Stimulated activated CD4-positive, alpha-beta T cell treated with anti-CD3 and anti-CD28 coated beads, Interleukin-1b, Interleukin-23, amount 100 ng/mL, for 4 hours (primary cell): ENCODE measurements around the gene CDKL5.

Experiments
- DNase-seq, 2 donors: peaks; one replicate each; pipeline ENCODE4 v3.0.0-alpha.2; 2020; ENCODE audit warnings: low read depth in 2 of 2

The CDKL5 gene

DNA sequence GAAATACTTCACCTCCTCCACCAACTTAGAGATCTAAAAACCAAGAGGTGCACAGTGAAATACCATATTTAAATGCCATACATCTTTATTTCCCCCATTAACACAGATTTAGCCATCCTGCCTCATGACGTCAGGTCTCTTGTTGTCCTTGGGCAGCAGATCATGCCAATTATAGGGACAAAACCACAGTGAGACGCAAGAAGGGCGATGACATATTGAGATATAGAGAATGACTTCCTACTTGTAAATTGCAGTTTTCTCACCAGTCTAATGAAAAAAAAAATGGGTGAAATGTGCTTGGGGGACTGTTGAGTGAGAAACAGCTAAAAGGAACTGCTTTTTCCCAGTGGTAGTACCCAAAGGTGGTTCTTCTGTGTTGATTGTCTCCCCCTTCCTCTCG is 222.2 kb downstream of the CDKL5 start:
- DNase-seq: no peak

DNA sequence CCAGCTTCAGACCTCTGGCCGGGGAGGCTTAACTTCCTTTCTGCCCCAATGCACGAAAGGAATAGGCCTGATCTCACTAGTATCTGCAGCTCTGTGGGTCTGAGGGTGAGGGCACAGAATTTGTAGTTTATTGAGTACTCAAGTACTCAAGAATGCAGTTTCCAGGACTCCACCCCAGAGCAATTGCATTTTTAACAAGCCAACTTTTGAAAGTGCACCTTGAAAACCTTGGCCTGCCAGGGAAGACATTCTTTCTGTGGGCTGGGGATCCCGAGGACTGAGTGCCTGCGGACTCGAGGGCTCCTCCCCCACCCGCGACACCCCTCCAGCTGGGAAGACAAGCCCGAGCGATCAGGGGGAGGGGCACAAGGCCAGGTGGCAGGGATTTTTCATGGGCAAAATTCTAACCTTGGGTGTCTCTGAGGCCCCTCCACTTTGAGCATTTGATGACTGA is 224.1 kb downstream of the CDKL5 start:
- no peak for DNase-seq

DNA sequence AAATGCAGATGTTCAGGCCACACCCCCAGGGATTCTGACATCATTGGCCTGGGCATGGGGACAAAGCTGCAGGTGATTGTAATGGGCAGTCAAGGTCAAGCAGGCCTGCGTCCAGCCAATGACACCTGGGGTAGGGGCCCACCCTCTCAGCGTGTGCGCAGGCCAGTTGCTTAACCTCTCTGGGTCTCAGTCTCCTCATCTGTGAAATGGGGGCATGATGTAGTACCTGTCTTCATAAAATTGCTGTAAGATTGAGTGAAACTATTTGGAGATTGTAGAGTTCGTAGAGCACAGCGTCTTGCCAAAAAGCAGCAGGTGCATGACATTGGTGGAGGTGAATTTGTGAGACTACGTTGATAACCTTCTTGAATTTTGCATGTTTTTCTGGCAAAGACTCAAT is 225.3 kb downstream of the CDKL5 start:
- DNase-seq: no peak

DNA sequence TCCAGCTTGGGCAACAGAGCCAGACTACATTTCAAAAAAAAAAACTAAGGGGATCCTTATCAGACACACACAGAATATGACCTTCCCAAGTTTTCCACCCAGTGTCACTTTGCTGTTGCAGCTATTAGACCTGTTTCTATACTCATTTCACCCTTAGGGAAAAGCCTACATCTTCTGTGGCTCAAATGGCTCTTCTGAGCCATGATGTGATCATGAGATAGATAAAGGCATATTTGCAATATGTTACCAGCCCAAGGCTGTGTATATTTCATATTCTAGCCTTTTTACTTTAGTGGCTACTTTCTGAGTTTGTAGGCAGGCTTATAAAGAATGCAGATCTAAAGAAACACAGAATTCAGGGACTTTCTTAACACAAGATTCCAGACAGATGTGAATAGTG is 227.2 kb downstream of the CDKL5 start:
- no peak for DNase-seq

DNA sequence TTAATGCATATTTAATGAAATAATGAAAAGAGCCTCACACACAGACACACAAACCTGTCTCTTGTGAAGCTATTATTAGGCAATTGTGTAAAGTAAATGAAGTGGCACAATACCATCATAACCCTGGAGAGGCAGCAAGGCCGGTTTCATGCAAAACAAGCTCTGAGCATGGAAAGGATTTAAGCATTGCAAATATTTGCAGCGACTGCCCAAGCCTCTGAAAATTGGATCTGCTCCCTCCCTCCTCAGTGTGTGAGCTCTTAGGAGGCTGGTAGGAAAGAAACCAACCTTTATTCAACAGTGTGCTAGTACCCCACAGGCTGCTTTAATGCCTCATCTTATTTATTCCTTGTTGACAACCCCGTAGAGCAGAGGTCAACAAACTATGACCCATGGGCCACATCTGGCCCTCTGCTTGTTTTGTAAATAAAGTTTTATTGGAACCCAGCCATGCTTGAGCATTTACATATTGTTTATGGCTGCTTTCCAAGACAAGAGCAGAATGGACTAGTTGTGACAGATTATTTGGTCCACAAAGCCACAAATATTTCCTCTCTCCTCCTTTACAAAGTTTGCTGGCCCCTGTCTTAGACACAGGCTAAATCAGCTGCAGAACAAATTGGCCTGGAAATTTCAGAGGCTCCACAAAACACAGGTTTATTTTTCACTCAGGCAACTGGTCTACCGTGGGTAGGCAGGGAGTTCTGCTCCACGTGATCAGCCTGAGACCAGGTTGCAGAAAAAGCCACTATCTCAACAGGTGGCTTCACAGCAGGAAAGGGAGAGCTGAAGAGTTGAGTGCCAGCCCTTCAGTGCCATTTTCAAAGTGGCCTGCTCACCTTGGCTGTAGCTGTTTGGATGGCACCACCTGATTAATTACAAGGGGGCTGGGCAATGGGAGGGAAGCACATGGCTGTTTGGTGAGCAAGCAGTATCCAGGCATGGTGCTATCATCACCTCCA is 229.7 kb downstream of the CDKL5 start:
- no peak for DNase-seq

DNA sequence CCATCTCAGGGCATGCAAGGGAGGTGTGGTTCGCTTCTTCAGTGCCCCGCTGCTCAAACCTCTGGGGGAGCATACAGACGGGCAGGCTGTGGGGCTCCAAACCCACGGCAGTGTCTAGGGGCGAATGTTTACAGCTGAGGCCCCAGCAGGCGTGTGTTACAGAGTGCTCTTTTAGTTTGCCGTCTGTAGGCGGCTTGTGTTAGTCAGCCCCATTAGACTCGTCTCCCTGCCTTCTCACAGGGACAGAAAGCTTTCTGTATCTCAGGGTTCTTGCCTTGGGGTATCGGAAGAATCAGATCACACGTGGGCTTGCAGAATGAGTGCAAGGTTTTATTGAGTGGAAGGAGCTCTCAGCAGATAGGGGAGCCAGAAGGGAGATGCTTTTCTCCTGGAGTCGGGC is 235.9 kb downstream of the CDKL5 start:
- DNase-seq: no peak

DNA sequence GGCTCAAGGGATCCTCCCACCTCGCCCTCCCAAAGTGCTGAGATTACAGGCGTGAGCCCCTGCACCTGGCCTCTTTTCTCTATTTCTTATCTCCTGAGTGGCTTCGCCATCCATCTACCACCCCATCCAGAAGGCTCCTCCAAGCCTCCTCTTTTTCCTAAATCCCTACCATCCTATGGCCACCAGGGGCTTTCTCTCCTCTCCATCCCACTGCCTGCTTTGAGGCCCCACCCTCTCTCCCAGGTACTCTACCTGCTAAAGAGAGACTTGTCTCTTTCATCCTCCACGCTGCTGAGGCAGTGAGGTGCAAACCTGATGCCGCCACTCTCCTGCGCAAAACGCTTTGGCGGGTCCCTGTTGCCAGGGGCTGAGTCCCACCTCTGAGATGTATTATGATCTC is 239.5 kb downstream of the CDKL5 start:
- no peak for DNase-seq

DNA sequence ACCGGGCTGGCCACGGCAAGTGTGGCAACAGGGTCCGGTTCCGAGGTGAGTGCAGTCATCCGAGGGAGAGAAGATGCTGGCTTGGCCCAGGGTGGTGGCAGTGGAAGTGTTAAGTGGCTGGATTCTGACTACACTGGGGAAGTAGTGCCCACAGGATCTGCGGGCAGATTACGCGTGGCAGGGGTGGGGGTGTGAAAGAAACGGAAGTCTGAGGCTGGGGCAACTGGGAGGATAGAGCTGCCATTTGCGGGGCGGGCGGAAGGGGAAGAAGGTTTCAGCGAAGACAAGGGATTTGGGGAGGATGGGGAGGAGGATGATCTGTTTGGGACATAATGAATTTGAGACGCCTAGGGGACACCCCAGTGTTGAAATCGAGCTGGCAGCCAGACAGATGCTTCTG is 241.2 kb downstream of the CDKL5 start:
- no peak for DNase-seq

DNA sequence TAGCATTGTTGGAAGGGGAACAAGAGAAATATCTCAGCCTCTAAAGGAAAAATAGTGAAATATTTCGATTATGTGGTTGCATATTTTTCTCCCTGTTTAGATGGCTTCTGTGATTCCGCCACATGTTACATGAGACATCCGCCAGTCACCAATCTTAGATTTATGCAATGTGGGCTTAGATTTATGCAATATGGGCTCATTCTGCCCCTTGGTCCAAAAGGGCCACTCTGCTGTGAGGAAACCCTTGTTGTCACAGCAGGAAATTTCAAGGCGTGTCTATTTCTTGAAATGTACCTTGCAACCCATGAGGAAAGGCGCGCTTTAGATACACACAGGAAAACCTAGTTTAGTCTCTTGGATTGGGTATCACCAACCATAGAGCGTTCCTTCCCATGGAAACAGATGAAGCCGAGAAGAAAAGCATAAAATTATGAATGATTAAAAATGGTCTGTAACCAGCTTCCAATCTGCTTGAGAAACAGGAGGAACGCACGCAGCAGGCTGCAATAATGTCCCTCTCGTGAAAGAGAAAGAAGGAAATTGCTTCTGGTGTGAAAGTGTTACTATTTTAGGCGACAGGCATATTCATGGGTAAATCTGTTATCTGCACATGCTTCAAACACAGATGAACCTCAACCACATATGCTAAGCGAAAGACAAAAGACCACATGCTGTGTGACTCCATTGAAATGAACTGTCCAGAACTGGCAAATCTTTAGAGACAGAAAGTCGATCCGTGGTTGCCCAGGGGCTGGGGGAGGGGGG is 242.8 kb downstream of the CDKL5 start:
- DNase-seq: no peak

DNA sequence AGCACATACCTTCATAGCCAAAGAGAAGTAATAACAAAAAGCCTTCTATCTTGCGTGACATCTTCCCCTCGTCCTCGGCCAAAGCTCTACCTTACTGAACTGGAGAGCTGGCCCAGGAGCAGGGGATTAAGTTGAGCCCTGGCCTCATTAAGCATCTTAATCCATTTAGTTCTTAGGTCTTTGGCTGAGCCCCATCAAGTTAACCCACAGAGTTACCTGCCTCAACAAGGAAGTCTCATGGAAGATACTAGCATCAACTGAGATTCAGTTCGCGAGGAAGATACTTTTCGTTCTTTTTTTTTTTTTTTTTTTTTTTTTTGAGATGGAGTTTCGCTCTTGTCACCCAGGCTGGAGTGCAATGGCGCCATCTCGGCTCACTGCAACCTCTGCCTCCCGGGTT is 246.6 kb downstream of the CDKL5 start, which contains the start of gene RS1:
Gene RS1 (minus strand): TSS at position 101 of the 400 bp plus-strand sequence. CDS start 40 bp downstream, at position 61.
- DNase-seq: no peak

DNA sequence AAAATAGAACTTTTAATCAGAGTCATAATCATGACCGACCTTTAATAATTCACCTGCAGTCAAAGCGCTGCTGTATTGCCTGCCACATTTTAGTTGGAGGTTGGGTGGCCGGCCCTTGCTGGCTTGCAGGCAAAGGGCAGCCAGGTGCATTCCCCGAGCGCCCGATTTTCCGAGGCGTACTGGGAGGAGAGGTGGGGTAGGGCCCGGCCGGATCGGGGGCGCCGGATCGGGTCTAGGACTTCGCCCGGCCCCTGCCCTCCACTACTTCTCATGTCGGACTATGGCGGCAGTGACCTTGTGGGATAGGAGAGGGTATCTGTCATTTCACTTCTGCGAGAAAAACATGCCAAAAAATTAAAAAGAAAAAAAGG is 249.0 kb downstream of the CDKL5 start:
- DNase-seq: peak in 1 of 2 donors; percentile 5

DNA sequence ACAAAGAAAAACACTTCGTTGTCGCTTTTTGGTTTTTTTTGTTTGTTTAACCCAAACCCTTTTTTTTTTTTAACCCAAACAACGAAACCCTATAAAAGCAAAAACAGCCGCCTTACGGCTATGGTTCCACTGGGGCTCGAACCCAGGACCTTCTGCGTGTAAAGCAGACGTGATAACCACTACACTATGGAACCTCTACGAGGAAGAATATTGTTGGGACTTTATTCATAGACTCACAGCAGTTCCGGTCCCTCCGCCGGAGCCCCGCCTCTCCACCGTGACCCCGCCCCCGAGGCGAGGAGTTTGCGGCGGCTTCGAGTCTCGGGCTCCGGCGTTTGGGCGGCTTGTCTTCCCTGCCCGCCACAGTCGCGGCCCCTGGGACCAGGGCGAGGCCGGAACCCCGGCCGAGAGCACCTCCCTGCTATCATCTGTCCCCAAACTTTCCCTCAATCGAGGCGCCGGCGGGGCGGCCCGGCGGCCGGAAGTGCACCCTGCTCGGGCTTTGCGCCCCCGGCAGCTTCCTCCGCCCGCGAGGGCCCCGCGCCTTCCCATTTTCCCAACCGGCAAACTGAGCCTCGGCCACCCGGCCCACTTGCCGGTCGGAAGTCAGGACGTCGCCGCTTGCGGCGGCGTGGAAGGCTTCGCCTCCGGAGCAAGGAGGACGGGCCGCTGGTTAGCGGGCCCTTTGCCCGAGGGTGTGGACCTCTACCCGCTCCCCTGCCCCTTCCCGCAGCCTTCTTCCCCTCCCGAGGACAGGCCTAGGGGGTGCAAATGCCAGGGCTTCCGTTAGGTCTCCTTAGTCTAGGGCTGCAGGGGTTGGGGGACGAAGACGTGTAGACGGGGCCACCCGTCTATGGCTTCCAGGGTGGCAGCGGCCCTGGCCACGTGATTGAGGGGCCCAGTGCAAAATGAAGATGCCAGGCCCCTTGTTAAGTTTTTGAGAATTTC is 249.7 kb downstream of the CDKL5 start:
- DNase-seq: peak; percentile 70 to 83

DNA sequence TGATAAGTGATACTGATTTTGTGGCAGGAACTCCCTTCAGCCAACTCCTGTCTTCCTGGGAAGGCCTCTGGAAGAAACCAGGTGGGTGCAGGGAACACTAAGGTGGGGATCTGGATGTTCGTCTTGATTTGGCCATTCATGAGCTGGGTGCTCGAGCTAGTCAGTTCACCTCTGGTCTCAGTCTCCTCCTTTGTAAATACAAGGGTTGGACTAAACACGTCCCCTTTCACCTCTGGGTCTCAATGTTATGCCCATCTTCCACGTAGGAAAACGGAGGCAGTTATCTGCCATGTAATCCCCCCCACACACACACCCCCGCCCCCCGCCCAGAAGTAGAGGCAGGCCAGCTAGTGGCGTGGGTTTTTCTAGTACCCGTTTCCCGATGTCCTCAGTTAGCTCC is 250.6 kb downstream of the CDKL5 start:
- DNase-seq: no peak

DNA sequence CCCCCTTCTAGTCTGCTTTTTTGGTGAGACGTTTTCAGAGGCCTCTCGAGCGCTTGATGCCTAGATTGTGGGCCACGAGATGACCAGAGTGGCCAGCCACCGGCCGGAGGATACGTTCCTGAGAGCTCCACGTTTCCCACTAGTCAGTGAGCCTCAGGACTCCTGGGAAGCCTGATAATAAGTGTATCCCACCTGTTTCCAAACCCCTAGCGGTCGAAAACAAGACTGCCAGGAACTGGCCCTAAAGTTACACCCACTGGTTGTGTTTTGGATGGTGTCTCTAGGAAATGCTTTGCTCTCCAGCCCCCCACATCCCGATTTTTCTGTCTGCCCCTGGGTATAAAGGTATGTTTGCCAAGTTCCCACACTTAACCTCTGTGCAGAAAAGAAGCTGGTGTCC is 251.1 kb downstream of the CDKL5 start:
- no peak for DNase-seq

DNA sequence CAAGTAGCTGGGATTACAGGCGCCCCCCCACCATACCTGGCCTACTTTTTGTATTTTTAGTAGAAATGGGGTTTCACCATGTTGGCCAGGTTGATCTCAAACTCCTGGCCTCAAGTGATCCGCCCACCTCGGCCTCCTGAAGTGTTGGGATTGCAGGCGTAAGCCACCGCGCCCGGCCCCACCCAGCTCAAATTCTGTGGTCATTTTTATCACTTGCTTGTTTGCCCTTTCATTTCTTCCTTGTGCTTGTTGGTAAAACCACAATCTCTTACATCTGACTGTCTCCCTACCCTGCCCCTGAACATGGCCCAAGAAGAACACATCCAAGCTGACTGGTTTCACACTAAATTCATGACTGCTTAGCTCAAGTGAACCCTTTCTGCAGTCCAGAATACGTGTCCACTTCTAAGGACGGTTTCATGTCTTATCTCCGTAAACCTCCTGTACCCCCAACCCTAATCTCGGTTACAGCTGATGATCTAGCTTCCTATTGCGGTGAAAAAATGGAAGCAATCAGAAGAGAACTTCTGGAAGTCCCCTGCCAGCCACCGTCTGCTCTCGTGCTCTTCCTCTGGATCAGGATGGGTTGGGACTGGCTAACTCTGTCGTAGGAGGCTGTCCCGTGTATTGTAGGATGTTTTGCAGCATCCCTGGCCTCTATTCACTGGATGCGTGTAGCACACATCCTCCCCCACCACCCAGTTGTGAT is 251.9 kb downstream of the CDKL5 start:
- DNase-seq: no peak

DNA sequence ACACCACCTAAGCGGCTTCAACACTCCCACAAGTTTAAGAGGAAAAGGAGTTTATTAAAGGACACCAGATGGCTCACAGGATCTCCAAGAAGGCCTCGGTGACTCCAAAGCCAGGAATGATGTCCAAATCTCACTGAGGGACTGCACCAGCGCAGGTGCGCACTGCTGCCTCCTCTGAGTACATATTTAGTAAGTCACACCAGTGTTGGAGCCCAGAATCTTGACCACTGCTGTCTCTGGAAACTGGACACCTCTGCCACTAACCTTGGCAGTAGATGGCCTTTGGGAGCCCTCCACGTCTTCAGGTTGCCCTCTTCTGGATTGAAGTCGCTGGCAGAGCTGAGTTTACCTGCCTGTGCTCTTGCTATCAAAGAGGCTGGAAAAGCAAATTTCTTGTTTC is 256.6 kb downstream of the CDKL5 start:
- DNase-seq: no peak

DNA sequence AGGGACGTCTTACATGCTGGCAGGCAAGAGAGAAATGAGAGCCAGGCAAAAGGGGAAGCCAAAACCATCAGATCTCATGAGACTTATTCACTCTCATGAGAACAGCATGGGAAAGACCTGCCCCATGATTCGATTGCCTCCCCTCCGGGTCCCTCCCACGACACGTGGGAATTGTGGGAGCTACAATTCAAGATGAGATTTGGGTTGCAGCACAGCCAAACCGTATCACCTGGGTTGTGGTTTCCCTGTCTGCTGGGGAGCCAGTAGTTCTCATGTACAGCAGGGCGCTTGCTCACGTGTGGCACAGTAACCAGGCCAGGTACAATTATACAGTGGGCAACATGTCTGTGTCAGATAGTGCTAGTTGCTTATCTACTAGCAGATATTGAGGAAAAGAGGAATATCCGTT is 257.6 kb downstream of the CDKL5 start:
- DNase-seq: no peak

DNA sequence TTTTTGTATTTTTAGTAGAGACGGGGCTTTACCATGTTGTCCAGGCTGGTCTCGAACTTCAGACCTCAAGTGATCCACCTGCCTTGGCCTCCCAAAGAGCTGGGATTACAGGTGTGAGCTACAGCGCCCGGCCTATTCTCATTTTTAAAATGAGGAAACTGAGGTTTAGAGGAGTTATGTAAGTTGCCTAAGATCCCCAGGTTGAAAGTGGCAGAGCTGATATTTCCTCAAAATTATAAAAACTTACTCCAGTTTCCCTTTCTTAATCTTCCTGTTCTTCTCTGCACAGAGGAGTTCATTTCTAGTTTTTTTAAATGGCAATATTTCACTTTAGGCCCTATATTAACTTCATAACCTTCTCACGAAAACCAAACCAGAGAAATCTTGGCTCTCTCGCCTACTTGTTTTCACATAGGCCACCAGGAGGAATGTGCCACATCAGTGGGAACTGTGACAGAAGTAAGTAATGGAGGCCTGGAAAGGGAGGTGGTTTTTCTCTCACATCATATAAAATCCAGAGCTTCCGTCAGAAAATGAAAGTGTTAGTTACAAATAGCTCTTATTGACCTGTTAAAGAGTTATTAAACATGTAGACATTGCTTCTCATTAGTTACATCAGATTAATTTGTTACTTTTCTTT is 262.6 kb downstream of the CDKL5 start:
- no peak for DNase-seq

DNA sequence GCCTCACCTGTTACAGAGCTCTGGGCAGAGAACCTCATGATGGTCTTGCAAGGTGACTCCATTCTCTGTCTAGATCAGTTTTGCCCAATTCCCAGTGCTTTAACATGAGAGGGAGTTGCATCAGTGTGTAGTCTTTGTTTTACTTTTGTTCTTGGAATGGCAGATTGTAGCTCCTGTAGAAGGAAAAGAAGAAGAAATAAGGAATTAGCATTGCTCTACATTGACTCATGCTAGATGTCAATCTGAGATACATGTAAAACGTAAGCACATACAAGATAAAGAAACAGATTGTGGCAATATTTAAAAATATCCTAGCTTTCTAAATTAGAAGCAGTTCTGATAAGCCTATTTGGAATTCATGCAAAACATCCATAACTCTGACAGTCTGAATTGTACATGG is 266.0 kb downstream of the CDKL5 start:
- no peak for DNase-seq

DNA sequence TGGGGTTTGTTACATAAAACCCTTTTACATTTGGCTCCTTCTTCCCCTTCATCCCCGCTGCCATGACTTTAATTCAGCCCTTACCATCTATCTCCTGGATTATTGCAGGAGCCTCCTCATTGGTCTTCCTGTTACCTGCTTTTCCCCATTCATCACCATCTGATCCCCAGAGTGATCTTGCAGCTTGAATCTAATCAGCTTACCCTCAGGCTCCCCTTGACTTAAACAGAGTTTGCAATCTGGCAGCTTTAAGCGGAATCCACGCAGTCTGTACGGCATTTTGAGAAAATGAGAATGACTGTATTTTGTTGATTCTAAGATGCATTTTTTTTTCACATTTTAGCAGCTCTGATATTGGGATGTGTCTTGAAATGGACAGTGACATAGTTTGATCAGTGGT is 267.1 kb downstream of the CDKL5 start:
- no peak for DNase-seq

DNA sequence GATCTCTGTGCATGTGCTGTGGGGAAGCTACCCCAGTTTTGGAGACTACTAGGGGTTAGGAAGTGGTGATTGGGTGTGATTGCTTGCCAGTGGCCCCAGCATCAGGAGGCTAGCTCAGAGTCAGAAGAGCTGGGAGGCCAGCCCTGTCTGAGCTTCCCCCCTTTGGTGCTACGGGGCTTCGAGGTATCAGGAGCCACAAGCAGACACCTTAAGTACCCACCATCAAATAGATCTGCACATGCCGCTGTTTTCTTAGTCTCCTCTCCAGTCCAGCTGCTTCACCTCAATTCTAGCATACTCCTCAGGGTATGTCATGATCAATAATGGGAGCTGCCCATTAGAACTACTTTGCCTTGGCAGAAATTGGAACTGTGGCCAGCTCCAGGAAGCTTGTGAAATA is 271.2 kb downstream of the CDKL5 start:
- no peak for DNase-seq
